HG02588 (cell line): Measurements from ENCODE around the gene ADH6.
"Not testable (repeated sequence)": the region's sequence is repeated elsewhere in the genome, so short reads cannot be mapped to it uniquely, and the experiment has no call there.

ENCODE experiments used
- ATAC-seq: cut with Tn5 transposase; IDR thresholded peaks from one replicate; pipeline ENCODE4 v1.9.1; 2021; ENCODE audit warnings: mild to moderate bottlenecking, moderate library complexity; ENCODE audit not compliant: unreplicated experiment

The ADH6 gene

DNA sequence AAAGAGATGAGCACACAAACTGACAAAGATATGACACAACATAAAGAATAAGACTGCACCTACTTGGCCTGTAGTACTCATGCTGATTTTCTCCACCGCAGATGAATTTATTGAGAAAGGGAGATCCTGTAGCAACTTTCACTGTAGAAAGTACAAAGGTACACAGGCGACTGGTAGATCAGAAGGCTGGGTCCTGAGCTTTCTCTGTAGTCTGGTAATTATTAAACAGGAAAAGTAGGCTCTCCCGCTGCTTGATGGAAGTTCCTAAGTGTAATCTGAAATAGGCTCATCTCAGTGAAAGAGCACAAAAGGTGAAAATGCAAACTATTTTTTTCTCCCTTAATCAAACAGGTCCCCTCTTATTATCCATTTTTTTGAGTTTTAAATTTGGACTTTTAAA lies at the start of gene ADH6:
Gene ADH6, minus strand, starts transcription at position 175 of the 400 bp plus-strand sequence. Its CDS starts 94 bp downstream, at position 81.
- ATAC-seq: no peak

DNA sequence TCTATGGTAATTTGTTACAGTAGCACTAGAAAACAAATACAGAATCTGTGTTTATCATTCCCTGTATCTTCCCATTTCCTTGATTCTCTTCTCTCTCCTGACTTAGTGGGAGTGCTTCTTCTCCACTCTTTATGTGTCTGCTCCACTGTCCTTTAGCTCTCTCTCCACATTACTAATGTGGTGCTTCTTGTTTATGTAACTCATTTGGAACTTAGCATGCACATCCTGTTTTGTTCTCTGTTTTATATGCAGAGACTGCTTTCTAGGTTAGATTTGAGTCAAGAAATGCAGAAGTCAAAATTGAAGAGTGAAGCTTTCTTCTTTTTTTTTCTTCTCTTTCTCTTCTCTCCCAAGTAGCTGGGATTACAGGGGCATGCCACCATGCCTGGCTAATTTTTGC lies 45.9 kb upstream of the ADH6 start:
- ATAC-seq: no peak

DNA sequence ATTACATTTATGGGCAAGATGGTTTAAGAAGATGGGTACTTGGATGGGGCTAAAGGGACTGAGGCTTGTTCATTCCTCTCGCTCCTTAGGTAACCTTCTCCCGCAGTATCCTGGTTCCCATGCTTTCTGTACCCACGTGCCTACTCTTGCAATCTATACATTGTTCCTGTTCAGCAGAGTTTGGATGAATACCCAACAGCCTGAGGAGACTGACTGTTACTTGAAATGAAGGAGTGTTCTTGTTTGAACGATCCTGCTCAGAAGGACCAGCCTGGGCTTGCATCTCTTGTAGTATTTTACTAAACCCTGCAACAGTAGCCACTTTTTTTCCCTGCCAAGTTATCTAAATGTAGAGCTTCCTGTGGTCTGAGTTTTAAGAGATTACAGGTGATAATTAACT lies 33.7 kb upstream of the ADH6 start:
- no peak for ATAC-seq

GRCh38 chr4:99248714-99249113 lies 29.7 kb upstream of the ADH6 start:
- ATAC-seq: no peak

DNA sequence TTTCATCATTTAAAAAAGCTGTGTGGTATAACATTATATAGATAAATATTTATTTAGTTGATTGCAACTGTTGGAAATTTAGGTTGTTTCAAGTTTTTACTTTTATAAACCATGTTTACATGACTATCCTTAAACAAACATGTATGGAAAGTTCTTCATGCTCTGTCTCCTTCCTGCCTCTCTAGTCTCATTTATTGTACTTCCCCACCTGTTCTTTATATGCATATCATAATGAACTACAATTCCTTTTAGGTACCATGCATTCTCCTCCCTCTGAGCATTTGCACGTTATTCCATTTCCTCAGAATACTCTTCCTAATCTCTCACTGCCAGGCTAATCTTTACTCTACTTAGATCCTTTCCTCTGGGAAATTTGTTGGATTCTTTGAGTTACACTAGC lies 16.9 kb upstream of the ADH6 start:
- ATAC-seq: no peak

- no peak for ATAC-seq
Measured at GRCh38 chr4:99234331-99235010, 15.4 kb upstream of the ADH6 start.

DNA sequence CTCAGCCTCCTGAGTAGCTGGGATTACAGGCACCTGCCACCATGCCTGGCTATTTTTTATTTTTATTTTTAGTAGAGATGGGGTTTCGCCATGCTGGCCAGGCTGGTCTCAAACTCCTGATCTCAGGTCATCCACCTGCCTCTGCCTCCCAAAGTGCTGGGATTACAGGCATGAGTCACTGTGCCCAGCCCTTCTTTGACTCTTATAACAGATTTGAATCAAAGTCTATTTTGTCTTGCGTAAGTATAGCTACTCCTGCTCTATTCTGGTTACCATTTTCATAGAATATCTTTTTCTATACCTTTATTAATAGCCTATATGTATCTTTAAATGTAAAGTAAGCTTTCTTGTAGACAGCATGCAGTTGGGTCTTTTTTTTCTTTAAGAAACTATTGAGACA lies 14.4 kb upstream of the ADH6 start:
- not testable (repeated sequence) for ATAC-seq

DNA sequence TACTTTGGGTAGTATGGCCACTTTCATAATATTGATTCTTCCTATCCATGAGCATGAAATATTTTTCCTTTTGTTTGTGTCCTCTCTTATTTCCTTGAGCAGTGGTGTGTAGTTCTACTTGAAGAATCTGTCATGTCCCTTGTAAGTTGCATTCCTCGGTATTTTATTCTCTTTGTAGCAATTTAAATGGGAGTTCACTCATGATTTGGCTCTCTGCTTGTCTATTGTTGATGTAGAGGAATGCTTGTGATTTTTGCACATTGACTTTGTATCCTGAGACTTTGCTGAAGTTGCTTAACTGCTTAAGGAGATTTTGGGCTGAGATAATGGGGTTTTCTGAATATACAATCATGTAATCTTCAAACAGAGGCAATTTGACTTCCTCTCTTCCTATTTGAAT lies 9.7 kb upstream of the ADH6 start:
- ATAC-seq: not testable (repeated sequence)

DNA sequence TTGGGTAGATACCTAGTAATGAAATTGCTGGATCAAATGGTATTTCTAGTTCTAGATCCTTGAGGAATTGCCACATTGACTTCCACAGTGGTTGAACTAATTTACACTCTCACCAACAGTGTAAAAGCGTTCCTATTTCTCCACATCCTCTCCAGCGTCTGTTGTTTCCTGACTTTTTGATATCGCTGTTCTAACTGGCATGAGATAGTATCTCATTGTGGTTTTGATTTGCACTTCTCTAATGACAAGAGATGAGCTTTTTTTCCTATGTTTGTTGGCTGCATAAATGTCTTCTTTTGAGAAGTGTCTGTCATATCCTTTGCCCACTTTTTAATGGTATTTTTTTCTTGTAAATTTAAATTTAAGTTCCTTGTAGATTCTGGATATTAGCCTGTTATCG lies 8.6 kb upstream of the ADH6 start:
- not testable (repeated sequence) for ATAC-seq

- ATAC-seq: no peak
Measured at GRCh38 chr4:99221980-99222379, 2.9 kb upstream of the ADH6 start.

GRCh38 chr4:99219479-99219878 lies 433 bp upstream of the ADH6 start:
- no peak for ATAC-seq

DNA sequence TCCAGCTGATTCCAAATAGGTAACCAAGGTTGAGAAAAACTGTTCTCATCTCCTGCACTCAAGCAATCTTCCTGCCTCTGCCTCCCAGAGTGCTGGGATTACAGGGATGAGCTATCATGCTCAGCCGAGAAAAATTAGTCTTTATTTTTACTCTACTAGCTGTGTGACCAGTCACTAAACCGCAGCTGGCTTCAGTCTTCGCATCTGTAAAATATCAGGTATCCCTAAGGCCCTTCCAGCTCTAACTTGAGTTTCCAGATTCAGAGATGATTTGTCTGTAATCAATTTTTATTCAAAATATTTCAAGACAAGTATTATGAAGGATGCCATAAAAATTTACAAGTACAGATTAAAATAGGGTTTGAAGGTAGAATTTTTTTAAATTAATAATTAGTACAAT lies 3.5 kb downstream of the ADH6 start:
- no peak for ATAC-seq

DNA sequence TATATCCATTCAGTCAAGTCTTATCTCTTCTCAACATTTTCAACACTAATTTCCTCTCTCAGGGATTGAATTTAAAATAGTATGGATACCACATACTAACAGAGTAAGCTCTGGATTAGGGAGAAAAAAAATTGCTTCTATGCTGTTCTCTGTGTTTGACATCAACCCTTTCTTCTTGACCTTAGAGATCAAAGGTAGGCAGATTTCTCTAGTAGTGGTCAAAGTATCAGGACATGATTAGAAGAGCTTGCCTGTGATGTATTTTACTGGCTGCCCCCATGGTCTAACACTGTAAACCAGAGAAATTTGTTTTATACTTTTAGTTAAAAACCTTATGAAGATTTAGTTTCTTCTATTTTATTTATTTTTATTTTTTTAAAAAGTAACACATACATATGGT lies 8.3 kb downstream of the ADH6 start:
- no peak for ATAC-seq

DNA sequence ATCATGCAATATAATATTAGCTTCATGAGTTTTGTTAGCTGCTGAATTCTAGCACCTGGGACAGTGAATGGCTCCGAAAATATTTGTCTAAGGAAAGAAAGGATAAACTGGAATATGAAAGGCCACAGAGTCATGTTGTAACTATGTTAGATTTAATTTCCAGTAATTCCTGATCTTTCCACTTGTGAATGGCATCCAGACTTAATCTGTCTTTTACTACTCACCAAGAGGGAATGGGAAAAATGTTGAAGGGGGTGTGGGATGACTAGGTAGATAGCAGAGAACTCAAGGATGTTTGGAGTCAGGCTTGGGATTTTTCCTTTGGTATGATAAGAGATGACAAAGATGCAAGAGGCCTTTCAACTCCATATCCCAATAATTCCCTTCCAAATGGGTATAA lies 9.4 kb downstream of the ADH6 start:
- ATAC-seq: no peak

DNA sequence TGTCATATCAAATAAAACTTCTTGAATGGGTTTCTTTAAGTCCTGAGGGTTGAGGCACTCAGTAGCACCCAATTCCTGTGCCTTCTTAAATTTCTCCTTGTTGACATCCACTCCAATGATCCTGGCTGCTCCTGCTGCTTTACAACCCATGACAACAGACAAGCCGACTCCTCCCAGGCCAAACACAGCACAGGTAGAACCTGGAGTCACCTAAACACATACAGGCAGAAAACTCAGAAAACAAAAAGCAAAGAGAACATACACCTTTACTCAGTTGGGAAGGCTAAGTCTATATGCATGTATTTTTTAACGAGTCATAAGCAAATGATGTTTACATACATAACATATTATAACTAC lies 10.3 kb downstream of the ADH6 start:
- ATAC-seq: no peak

GRCh38 chr4:99207911-99208718 lies 10.9 kb downstream of the ADH6 start:
- ATAC-seq: no peak

GRCh38 chr4:99207069-99207743 lies 11.8 kb downstream of the ADH6 start:
- no peak for ATAC-seq

DNA sequence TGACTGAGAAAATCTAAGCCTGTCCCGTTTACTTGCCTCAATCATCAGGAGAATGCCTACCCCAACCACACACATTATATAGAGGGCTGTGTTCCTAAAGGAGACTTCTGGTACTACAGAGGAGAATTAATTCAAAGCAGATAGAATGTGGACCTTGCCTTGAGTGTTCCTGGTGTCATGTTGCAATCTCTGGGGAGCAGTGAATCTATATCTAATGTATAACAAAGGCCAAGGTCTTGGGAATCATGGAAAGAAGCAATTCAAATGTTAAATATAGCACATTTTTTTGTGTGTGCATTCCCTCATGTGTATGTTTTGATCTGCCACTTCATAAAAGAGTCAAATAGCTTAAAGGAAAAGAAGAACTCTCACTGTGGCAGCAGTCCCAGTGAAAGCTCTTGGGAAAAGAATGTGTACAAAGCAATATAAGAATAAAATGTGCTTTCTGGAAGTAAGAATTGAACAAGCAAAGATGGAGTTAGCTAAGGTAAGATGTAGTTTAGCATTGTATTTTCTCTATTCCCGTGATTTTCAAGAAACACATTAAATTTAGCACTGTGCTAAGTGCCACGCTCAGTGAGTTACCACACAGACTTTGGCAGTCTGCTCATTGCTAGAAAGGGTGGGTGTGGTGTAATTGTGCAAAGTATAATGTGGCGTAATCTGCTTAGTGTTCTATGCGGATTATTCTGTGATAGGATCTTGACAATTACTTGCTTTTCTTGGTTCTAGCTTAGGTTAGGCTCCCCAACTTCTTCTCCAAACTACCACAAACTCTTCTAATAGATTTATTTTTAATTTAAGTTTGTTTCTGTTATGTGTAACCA lies 13.7 kb downstream of the ADH6 start:
- no peak for ATAC-seq

GRCh38 chr4:99202536-99202935 lies 16.5 kb downstream of the ADH6 start:
- no peak for ATAC-seq

DNA sequence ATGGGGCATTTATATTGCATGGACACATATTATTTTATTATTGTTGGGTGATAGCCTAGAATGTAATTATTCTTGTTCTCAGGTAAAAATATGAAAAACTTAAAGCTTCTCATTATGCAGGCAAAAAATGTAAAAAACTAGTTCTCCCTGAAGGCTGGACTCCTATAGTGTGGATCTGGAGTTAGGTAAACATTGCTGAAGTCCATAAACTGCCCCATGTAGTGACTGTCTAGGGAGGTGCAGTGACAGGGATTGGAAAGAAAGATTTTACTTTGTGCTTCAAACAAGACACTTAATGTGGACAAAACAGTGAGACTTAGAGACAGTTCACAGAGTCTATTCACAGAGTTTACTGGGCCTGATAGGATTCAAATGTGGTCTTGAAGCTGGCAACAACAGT lies 17.0 kb downstream of the ADH6 start:
- ATAC-seq: no peak

DNA sequence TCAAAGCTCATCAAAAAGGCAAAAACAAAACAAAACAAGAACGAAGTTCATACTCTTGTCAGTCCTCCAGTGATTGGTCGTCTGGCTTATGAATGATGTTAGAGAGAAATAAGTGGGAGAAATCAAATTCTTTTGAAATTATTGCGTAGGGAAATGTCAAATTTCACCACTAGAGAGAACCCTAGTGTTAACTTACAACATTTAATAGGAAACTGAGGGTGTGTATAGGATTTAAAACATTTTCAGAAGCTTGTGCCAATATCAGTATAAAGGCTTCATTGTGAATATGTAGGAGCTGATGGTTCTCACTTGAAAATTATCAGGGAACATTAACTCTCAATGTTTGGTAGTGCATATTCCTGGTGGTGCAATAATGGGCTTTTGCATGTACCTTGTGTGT lies 17.4 kb downstream of the ADH6 start:
- no peak for ATAC-seq
